DMS114 treated with DMSO at 0.1 percent for 48 hours (cell line): ENCODE measurements around the gene LMO4.

ENCODE experiments used
- DNase-seq: peaks from one replicate; lab custom pipeline; 2025; ENCODE audit not compliant: unreplicated experiment; lab: John Stamatoyannopoulos, UW

The LMO4 gene

DNA sequence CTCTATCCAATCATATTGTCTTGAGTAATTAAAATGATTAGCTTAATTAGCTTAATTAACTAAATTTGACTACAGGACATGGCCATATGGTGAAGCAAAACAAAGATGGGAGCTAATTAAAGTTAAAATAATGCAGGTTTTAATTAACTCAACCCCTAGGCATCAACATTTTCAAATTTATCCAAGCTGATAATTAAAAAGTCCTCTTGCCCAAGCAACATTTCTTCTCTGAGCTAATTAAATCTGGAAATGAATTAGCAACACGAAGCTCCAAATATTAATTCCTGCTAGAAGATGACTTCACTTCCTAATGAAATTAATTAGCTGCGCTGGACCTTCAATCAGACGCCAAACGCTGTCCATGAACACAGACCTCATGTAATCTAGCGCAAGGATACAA, 27.9 kb downstream of the LMO4 start:
- DNase-seq: no peak

DNA sequence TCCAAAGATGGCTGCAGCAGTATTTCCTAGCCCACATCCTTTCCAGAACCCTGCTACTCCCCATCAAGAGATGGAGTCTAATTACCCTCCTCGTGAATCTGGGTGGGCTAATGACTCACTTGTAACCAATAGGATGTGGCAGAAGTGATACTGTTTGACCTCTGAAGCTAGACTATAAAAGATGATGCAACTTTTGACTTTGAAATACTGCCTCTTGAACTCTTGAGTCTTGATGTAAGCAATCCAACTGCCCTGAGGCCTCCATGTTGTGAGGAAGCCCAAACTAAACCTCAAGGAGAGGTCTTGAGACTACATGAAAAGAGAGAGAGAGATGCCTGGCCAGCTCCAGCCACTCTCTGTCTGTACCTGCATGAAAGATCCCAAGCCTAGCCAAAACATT, 29.5 kb downstream of the LMO4 start:
- no peak for DNase-seq

DNA sequence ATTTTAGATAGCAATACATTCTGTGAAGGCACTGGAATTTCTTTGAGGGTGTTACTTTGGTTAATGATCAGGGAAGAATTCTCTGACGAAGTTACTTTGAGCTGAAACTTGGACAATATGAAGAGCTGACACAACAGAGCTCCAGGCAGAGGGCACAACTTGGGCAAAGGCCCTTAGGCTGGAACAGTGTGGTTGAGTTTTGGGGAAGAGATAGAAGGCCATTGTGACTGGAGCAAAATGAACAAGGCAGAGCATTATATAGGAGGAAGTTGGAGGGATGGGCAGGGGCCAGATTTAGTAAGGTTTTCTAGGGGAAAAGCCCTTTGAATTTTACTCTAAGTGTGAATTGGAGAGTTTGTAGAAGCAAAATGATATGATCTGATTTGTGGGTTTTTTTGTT, 30.9 kb downstream of the LMO4 start:
- no peak for DNase-seq

DNA sequence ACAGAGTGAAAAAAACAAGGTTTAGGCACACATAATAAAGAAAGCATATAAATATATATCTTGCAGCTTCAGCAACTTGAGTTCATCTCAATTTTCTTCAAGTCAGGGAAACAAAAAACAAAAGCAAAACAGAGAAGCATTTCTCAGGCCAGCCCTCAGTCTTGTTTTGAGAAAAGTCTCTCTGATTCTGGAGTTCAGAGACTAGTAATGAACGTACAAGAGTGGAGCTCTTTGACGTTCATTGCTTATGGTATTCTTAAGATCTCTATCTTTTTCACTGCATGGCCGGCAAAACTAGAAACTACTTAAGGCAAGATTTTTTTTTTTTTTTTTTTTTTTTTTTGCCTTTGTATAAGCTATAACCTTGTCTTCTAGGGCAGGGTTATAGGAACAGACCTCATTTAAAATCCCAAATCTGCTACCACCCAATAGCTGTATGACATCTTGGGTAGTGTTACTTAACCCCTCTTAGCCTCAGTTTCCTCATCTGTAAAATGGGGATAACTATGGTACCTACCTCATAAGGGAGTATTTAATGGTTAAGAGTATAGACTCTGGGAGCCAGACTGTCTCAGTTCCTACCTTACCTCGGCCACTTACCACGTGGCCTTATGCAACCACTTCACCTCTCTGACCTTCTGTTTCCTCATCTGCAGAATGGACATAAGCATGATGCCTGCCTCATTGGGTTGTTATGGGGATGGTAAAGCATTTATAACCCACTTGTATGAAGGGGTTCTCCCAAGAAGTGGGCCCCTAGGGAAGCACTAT, 33.6 kb downstream of the LMO4 start:
- DNase-seq: no peak

DNA sequence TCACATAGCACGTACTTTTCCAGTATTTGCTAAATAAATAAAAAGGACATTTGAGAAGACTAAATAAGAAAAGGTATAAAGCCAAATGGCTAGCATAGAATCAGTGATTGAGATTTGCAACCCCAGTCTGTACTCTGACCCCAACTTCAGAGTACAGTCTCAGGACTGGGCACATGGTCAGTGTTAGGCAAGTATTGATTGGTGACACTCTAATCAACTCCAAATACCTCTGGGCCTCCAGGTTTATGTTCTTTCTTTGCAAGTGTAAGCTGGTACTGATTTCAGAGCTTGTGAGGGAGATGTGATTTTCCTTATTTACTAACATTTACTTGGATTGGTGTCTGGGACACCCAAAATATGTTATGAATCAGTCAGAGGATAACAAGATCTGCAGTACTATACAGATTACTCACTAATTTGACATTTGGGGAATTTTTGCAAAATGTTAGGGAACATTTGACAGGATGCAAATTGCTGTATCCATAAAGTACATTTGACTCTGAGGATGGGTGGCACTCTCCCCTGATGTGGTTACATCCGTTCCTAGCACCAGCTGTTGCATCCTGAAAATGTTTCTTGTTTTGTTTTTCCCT, 34.2 kb downstream of the LMO4 start:
- DNase-seq: no peak

DNA sequence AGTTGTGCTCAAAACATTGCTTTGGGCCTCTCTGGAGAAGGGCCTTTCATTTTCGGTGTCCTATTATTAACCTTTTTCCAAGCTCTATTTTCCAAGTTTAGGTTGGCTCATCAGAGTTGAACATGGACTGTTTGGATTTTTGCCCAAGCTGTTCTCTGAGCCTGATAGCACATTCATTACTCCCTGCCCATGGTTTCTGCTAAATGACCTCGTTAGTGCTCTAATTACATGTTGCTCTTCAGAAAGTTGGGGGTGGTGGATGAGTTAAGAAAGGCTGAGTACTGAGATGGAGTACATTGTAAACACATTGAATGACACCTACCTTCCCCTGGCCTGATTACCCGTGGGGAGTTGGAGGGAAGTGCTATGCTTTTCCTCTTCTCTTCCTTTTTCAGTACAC, 38.9 kb downstream of the LMO4 start:
- no peak for DNase-seq

DNA sequence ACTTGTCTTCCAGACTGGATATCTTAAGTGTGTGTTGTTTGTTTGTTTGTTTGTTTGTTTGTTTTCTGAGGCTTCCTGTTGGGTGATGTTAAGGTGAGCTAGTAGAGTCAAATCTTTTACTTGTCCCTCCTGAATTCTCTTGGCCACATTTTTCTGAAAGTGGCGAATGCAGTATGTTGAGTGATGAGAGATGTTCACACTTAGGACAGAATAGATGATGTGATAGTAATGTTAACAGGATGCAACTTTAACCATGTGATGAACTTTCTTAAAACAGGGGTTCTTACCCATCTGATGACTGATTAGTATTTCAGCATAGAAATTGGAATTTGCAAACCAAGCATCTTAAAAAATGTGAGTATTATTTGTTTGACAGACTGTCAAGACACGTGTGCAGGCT, 40.2 kb downstream of the LMO4 start:
- no peak for DNase-seq

DNA sequence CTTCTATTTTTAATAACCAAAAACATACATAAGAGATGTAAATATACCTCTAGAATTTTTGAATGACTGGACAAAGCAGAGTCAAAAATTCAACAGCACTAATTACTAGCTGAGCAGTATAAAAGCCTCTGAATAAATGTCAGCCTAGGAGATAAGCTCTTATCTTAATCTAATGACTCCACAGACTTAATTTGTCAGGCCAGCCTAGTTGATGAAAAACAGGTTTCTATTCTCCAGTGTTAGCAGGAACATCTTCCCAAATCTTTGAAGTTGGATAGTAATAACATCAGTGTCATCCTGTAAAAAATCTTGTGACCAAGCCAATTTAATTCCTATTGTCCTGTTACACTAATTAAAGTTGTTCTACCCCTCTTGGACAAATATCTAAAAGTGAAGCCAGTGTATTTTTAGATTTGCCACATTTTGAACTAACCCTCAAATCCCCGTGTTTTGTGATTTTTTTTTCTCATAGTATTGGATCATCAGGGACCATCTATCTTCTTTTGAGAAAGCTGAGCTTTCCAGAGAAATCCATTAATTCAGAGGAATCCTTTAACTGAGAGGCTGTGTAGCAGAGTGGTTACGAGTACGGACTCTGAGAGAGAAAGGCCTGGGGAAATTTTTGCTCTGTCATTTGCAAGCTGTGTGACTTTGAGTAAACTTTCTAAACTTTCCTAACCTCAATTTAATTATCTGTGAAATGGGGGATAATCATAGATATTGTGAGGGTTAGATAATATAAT, 41.2 kb downstream of the LMO4 start:
- DNase-seq: no peak

DNA sequence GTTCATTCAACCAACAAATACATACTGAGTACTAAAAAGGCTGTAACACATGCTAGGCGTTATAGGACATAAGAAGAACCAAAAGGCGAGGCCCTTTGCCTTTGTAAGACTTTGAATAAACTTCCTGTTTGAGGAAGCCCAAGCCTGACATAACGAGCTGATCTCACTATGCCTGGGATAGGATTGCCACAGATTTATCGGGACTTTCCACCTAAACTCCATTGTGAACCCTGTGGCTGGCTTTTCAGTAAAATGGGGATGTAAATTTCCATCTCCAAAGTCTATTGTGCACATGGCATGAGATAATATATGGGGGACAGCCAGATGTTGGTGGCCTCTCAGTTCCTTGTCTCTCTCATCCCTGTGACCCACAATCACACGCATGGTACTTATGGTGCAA, 41.9 kb downstream of the LMO4 start:
- DNase-seq: no peak

DNA sequence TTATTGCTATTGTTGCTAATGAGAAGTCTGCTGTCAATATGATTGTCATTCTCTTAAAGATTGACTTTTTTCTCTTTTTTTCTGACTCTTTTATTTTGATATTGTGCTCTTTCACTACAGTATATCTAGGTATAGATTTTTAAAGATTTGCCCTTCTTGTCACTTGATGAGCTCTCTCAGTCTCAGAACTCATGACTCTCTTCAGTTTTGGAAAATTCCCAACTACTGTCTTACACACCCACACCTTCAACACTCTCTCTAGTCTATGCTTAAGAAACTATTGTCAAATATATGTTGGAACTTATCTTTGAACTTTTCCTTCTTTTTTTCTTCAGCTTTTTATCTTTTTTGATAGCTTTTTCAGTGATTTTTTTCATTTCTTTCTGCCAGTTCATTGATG, 50.6 kb downstream of the LMO4 start:
- DNase-seq: no peak

DNA sequence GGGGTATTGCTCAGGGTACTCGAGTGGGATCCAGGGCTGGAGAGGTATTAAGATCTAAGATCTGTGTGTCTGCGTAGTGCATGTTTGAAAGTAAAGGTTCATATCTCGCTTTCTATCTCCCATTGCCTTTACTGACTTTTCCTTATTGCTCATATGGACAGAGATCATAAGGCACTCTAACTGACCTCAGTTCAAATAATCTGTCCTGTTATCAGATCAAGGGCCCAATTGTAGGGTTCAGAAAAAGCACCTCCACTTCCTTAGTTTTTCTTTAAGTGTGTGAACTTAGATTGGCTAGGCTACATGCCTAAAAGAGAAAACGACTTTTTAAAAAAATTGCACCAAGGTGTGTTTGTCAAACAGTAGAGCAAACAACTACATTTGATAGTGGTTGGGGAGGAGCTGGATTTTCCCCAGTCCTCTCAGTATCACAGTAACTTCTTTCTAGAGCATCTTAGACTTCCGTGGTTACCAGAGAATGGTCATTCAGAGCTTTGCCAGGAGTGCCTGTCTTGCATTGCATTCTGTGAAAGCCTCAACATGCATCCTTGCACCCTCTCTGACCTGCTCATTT, 57.6 kb downstream of the LMO4 start:
- no peak for DNase-seq

DNA sequence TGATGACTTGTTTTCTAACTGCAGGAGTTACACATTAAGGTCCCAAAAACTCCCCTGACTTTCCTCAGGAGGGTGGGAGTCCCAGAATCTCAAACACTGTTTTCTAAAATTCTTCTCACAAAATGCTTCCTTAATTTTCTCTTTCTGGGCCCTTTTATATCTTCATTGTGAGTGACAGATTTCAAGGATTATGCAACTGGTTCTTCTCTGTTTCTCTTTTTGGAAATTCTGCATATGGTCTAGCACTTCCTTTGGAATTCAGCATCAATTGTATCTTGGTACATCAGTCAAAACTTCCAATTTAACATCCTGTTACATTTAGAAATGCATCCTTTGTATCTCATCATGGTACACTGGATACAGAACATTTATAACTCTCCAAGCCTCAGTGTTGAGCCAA, 59.7 kb downstream of the LMO4 start:
- no peak for DNase-seq

DNA sequence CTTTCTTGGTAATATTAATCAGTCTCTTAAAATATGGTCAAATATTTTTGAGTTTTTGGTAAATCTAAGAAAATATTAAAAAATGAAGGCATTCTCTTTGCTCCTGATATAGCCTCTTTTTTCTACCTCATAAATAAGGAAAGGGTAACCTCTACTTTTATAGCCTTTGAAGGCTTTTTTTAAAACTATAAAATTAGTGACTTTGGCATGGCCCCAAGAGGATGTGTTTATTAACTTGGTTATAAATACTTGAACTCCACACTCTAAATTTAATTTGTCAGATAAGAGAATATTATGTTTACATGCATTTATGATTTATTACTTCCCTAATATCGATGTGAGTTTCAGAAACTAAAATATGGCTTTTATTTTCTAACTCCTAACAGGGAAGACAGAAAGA, 60.3 kb downstream of the LMO4 start:
- no peak for DNase-seq

DNA sequence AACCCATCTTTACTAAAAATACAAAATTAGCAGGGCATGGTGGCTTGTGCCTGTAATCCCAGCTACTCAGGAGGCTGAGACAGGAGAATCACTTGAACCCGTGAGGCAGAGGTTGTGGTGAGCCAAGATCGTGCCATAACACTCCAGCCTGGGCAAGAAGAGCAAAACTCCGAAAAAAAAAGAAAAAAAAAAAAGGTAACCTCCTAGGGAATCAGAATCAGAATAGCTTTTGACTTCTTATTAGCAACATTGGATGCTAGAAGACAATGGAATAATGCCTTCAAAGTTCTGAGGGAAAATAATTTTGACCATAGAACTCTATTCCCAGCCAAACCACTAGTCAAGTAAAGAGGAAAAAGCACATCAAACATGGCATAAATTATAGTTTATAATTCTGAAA, 60.9 kb downstream of the LMO4 start:
- no peak for DNase-seq

DNA sequence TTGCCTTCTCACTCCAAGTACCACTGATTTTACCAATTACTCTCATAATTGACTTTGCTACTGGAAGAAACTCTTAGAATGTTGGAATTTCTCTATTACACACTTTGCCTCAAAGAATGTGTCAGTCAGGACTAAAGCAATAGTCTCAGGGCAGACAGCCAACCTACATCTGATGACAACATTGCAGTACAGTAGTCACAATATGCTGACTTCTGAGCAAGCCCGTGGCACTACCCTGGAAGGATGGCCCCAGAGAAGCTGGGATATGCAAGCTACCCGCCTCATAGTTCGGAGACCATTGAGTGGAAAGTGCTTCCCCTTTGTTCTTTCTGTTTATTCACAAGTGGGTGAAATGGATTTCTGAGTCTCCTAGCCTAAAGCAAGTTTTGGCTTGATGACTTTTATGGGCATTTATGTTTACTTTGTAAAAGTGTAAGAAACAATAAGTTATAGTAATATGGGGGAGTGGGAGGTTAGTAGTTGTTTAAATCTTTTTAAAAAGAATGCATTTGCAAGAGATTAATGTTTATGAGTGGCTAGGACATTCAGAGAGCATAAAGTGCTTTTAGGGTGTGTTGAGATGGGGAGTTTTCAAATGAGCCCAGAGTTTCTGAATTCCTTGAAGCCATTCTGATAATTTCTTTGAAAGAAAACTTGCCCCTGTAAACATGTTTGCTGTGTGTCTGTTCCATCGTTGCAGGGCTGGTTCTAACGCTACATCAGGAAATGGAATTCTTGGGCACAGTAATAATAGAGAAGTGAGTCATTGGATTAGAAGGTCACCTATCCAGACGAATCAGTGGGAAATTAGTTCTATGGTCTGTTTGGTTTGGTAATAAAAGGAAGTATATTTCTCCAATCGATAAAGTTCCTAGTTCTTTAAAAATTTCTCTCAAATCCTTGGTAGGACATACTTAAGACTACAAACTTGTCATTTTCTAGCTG, 63.8 kb downstream of the LMO4 start:
- no peak for DNase-seq

DNA sequence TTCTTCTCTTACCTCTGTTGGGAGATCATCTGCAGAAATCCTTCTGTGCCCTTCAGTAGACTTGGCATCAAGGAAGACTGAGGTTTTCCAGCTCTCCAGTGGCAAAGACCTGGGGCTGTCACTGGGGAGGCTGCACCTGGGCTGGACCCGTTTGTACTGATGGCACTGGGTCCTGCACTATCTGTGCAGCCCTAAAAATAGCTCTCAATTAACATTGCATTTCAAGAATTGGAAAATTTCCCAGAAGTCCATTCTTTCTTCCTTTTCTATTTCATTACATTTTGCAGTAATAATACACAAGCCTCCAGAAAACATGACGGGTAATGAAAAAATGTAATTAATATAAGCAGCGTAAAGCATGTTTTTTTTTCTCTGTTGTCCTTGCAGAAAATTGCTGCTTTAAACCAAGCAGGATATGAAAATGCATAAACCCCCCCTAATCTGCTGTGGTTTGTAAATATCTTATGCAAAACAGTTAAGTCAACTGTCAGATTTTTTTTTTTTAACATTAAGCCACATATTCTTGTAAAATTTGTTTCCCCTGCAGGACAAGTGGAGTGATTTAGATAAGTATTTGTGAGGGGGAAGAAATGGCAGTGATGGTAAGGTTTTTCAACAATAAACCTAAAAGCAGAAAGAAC, 64.9 kb downstream of the LMO4 start:
- no peak for DNase-seq

DNA sequence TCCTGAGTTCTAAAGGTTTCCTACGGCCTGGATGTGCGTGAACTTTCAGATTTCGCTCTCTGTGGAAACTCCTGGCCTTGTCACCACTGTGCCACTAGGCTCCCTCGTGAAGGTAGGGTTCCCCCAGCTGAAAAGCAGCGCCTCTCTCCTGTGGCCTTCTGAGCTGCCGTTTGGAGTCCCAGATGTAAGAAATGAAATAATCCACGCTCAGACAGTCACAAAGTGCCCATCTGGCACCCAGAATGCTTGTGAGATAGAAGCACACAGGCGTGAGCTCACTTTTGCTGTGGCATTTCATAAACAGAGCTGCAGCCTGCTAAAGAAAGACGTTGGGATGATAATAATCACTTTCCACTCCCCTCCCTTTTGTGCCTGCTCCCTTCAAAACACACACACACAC, 65.8 kb downstream of the LMO4 start:
- DNase-seq: no peak

DNA sequence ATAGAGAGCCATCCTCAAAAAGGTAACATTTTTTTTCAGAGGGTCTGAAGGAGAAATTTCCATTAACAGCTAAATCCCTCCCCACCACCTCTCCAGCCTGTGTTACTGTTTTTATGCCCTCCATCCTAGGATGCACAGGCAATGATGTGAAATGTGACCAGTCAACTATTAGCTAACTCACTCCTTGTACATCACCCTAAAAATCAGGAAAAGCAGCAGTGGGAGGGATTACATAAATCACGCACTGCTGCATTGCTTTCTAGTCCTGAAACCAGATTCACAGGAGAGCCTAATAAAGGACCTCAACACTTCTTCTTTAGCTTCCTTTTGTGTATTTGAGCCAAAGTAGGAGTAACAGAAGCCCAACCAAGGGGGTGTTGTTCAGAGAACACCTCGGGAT, 66.3 kb downstream of the LMO4 start:
- no peak for DNase-seq
